Left lung (tissue), 10 donors: ENCODE measurements around the gene HDLBP. TPM values are rescaled to one million over a fixed set of nuclear protein-coding genes. Genes with fewer than 3 reads are reported as not detected.

Experiments
- ATAC-seq: fragments of 200-7000 bp; cut with Tn5 transposase; one replicate; pipeline ENCODE4 v1.9.1; 2020; ENCODE audit warnings: moderate library complexity
- DNase-seq, 4 donors: peaks; one replicate each; pipeline ENCODE4 v3.0.0-alpha.2; 2013 to 2020
- H3K27ac ChIP-seq, 2 donors: fragments of 200-600 bp; sonication (generic) in 1 of 2; one replicate each; pipeline versions ENCODE4 v1.5.0 to v1.8.0; 2020 to 2021
- H3K27me3 ChIP-seq, 2 donors: fragments of 200-600 bp; sonication (generic) in 1 of 2; one replicate each; pipeline versions ENCODE4 v1.5.0 to v1.8.0; 2020 to 2021
- H3K36me3 ChIP-seq, 2 donors: fragments of 200-600 bp; sonication (generic) in 1 of 2; one replicate each; pipeline versions ENCODE4 v1.5.0 to v1.8.0; 2020 to 2021
- H3K4me1 ChIP-seq, 2 donors: fragments of 200-600 bp; one replicate each; pipeline ENCODE4 v1.8.0; 2021
- H3K4me3 ChIP-seq, 2 donors: fragments of 200-600 bp; sonication (generic) in 1 of 2; one replicate each; pipeline versions ENCODE4 v1.5.0 to v1.8.0; 2020 to 2021; ENCODE audit warnings: mild to moderate bottlenecking in 1 of 2
- H3K9me3 ChIP-seq, 2 donors: fragments of 200-600 bp; sonication (generic) in 1 of 2; one replicate each; pipeline versions ENCODE4 v1.5.0 to v1.8.0; 2020 to 2021
- CTCF ChIP-seq, 2 donors: fragments of 200-600 bp; sonication (generic) in 1 of 2; IDR thresholded peaks; one replicate each; pipeline versions ENCODE4 v1.5.0 to v1.8.0; 2021; ENCODE audit warnings: antibody characterized with exemption in 2 of 2
- intact Hi-C, 2 donors: fragments of 100-400 bp; cut with DNase I; formaldehyde crosslinking; loops; one replicate each; pipeline versions ENCODE4 v1.11.2 to v1.14.2; 2022
- polyA plus RNA-seq, 6 donors: library from polyadenylated mRNA; unstranded; fragments of 120-200 nt; gene quantifications; one replicate each; pipeline ENCODE4 v1.2.1, GENCODE V29; 2013; ENCODE audit not compliant: insufficient read length in 6 of 6
- total RNA-seq, 2 donors: library from RNA; stranded (reverse); fragmentation: NEBNext Ultra II Directional; extraction: Animal tissue kit (Norgen Biotek cat#: 25700); gene quantifications; one replicate each; pipeline ENCODE4 v1.2.1, GENCODE V29; 2021
- donor health status: DM: no; HTN: yes; CAD: no.
- donor health status: DM: no; HTN: no; CAD: no.

HDLBP gene
- total and polyA plus RNA-seq, 8 donors, result 369 to 567 (median 401) TPM

- Histone ChIP-seq H3K27ac (no peak overlapping the region), H3K4me1 (peaks cover 4 to 8% of the 10 kb centered on the region in 2 donors), H3K9me3 (no peaks in the 10 kb centered on the region), H3K4me3 (no peak overlapping the region), H3K36me3 (peaks cover 6 to 99% of the 10 kb centered on the region in 2 donors), H3K27me3 (no peaks in the 10 kb centered on the region)
- no peak for TF ChIP-seq CTCF (IDR thresholded peaks at IDR 0.05)
- peak in 1 of 4 donors; percentile 54 for DNase-seq
- ATAC-seq, result no peak
- intact Hi-C loops, result no loop called here
These were observed 34.5 kb upstream of the HDLBP start for GRCh38 chr2:241349941-241350340.

- intact Hi-C loops, result no loop called here
- Histone ChIP-seq H3K9me3 (no peaks in the 10 kb centered on the region), H3K27me3 (no peaks in the 10 kb centered on the region), H3K4me3 (no peak overlapping the region), H3K27ac (peak overlapping the region; percentile 58), H3K4me1 (peaks cover 6 to 12% of the 10 kb centered on the region in 2 donors), H3K36me3 (peaks cover 6 to 99% of the 10 kb centered on the region in 2 donors)
- ATAC-seq (peak; percentile 87), DNase-seq (no peak)
- no peak for TF ChIP-seq CTCF (IDR thresholded peaks at IDR 0.05)
These were observed 29.6 kb upstream of the HDLBP start for GRCh38 chr2:241344925-241345651.

- DNase-seq (no peak), ATAC-seq (no peak)
- Histone ChIP-seq H3K9me3 (no peaks in the 10 kb centered on the region), H3K36me3 (peaks cover 0 to 92% of the 10 kb centered on the region in 2 donors), H3K27ac (peak overlapping the region in 1 of 2 donors; percentile 59), H3K4me3 (no peak overlapping the region), H3K4me1 (peaks cover 8 to 23% of the 10 kb centered on the region in 2 donors), H3K27me3 (no peaks in the 10 kb centered on the region)
- TF ChIP-seq CTCF (IDR thresholded peaks at IDR 0.05), result no peak
- intact Hi-C loops, result no loop called here
These were observed 25.2 kb upstream of the HDLBP start for GRCh38 chr2:241340631-241341163.

GRCh38 chr2:241339839-241340630, 24.6 kb upstream of the HDLBP start:
- H3K9me3 ChIP-seq, result no peaks in the 10 kb centered on the region
- peaks cover 8 to 23% of the 10 kb centered on the region in 2 donors for H3K4me1 ChIP-seq
- intact Hi-C loops, result no loop called here
- DNase-seq (no peak), ATAC-seq (peak; percentile 47)
- H3K36me3 ChIP-seq, result peaks cover 0 to 92% of the 10 kb centered on the region in 2 donors
- no peaks in the 10 kb centered on the region for H3K27me3 ChIP-seq
- TF ChIP-seq CTCF (IDR thresholded peaks at IDR 0.05), result no peak
- no peak overlapping the region for H3K4me3 ChIP-seq
- H3K27ac ChIP-seq, result peak overlapping the region in 1 of 2 donors; percentile 59

GRCh38 chr2:241334813-241335212, 19.3 kb upstream of the HDLBP start:
- ATAC-seq (peak; percentile 87), DNase-seq (no peak)
- H3K27ac ChIP-seq, result no peak overlapping the region
- no peaks in the 10 kb centered on the region for H3K9me3 ChIP-seq
- peaks cover 0 to 77% of the 10 kb centered on the region in 2 donors for H3K36me3 ChIP-seq
- H3K27me3 ChIP-seq, result no peaks in the 10 kb centered on the region
- no peak overlapping the region for H3K4me3 ChIP-seq
- H3K4me1 ChIP-seq, result peaks cover 0 to 8% of the 10 kb centered on the region in 2 donors
- intact Hi-C loops, result no loop called here
- no peak for TF ChIP-seq CTCF (IDR thresholded peaks at IDR 0.05)
